Measurements from ENCODE around the gene DHRSX.

GRCh38 chrX:2401201-2401589 is 99.6 kb downstream of the DHRSX start:
- no peak for TF ChIP-seq GATA3 (IDR thresholded peaks at IDR 0.05; ENCODE audit: low read depth, low read length)
- TF ChIP-seq GATA2 (IDR thresholded peaks at IDR 0.05; ENCODE audit: low read depth, low read length), result no peak

Data from SH-SY5Y (cell line).